ENCODE results near the gene BSND. TPM values are rescaled to one million over a fixed set of nuclear protein-coding genes. Genes with fewer than 3 reads are reported as not detected.

The BSND gene
- total RNA-seq, 1 donor from 2014 or later = not detected

DNA sequence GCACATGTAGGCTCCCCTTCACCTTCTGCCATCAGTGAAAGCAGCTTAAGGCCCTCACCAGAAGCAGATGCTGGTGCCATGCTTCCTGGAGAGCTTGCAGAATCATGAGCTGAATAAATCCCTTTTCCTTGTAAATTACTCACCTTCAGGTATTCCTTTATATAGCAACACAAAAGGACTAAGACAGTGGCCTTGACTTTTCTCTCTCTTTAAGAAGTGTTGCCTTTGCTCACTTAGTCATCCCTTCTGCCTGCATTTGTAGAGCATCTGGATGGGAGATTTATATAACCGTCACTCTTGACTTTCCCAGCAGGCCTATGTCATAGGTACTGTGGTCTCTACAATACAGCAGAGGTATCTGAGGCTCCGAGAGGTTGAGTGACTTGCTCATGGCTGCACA is 44.3 kb downstream of the BSND start:
- Mint-ChIP-seq H3K27ac (ENCODE audit: unreplicated experiment) (no peak overlapping the region), H3K4me1 (ENCODE audit: unreplicated experiment) (peaks cover 19% of the 10 kb centered on the region), H3K4me3 (ENCODE audit: unreplicated experiment) (no peak overlapping the region), H3K36me3 (ENCODE audit: unreplicated experiment) (peaks cover 3% of the 10 kb centered on the region), H3K9me3 (ENCODE audit: unreplicated experiment) (no peaks in the 10 kb centered on the region), H3K27me3 (ENCODE audit: unreplicated experiment) (peaks cover 40% of the 10 kb centered on the region)
- DNase-seq (ENCODE audit: extremely low spot score, unreplicated experiment) = no peak
- no peak for TF ChIP-seq CTCF (IDR thresholded peaks at IDR 0.05)

DNA sequence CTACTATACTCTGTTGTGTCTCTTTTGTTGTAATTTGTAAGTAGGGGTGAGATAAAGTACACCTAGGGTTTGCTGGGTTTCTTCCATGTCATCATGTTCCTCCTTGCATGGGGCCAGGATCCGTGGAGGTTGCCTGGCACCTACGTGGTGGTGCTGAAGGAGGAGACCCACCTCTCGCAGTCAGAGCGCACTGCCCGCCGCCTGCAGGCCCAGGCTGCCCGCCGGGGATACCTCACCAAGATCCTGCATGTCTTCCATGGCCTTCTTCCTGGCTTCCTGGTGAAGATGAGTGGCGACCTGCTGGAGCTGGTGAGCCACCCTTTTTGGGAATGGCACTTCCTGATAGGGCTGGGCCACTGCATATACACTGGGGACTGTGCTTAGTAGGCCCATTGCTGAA is 45.0 kb downstream of the BSND start:
- peaks cover 19% of the 10 kb centered on the region for H3K4me1 Mint-ChIP-seq (ENCODE audit: unreplicated experiment)
- peaks cover 33% of the 10 kb centered on the region for H3K27me3 Mint-ChIP-seq (ENCODE audit: unreplicated experiment)
- H3K4me3 Mint-ChIP-seq (ENCODE audit: unreplicated experiment) = no peak overlapping the region
- H3K36me3 Mint-ChIP-seq (ENCODE audit: unreplicated experiment) = peaks cover 3% of the 10 kb centered on the region
- no peak for DNase-seq (ENCODE audit: extremely low spot score, unreplicated experiment)
- TF ChIP-seq CTCF (IDR thresholded peaks at IDR 0.05) = no peak
- no peaks in the 10 kb centered on the region for H3K9me3 Mint-ChIP-seq (ENCODE audit: unreplicated experiment)
- H3K27ac Mint-ChIP-seq (ENCODE audit: unreplicated experiment) = no peak overlapping the region

GRCh38 chr1:55044617-55045397 is 46.1 kb downstream of the BSND start:
- Mint-ChIP-seq H3K4me1 (ENCODE audit: unreplicated experiment) (peaks cover 12% of the 10 kb centered on the region), H3K4me3 (ENCODE audit: unreplicated experiment) (no peak overlapping the region)
- no peak for DNase-seq (ENCODE audit: extremely low spot score, unreplicated experiment)

GRCh38 chr1:55045430-55045829 is 46.7 kb downstream of the BSND start:
- H3K27ac Mint-ChIP-seq (ENCODE audit: unreplicated experiment) = no peak overlapping the region
- peaks cover 3% of the 10 kb centered on the region for H3K36me3 Mint-ChIP-seq (ENCODE audit: unreplicated experiment)
- peaks cover 11% of the 10 kb centered on the region for H3K4me1 Mint-ChIP-seq (ENCODE audit: unreplicated experiment)
- no peak for TF ChIP-seq CTCF (IDR thresholded peaks at IDR 0.05)
- no peaks in the 10 kb centered on the region for H3K9me3 Mint-ChIP-seq (ENCODE audit: unreplicated experiment)
- no peak overlapping the region for H3K4me3 Mint-ChIP-seq (ENCODE audit: unreplicated experiment)
- peaks cover 19% of the 10 kb centered on the region for H3K27me3 Mint-ChIP-seq (ENCODE audit: unreplicated experiment)
- DNase-seq (ENCODE audit: extremely low spot score, unreplicated experiment) = no peak

More at GRCh38 chr1:55044617-55045397, 46.1 kb downstream of the BSND start:
- peaks cover 25% of the 10 kb centered on the region for H3K27me3 Mint-ChIP-seq (ENCODE audit: unreplicated experiment)
- no peak for TF ChIP-seq CTCF (IDR thresholded peaks at IDR 0.05)
- peaks cover 3% of the 10 kb centered on the region for H3K36me3 Mint-ChIP-seq (ENCODE audit: unreplicated experiment)
- no peaks in the 10 kb centered on the region for H3K9me3 Mint-ChIP-seq (ENCODE audit: unreplicated experiment)
- no peak overlapping the region for H3K27ac Mint-ChIP-seq (ENCODE audit: unreplicated experiment)

GRCh38 chr1:55046871-55047270 is 48.1 kb downstream of the BSND start:
- peaks cover 13% of the 10 kb centered on the region for H3K4me1 Mint-ChIP-seq (ENCODE audit: unreplicated experiment)
- TF ChIP-seq CTCF (IDR thresholded peaks at IDR 0.05) = no peak
- H3K27me3 Mint-ChIP-seq (ENCODE audit: unreplicated experiment) = peaks cover 6% of the 10 kb centered on the region
- no peaks in the 10 kb centered on the region for H3K36me3 Mint-ChIP-seq (ENCODE audit: unreplicated experiment)
- DNase-seq (ENCODE audit: extremely low spot score, unreplicated experiment) = no peak
- H3K9me3 Mint-ChIP-seq (ENCODE audit: unreplicated experiment) = no peaks in the 10 kb centered on the region
- H3K27ac Mint-ChIP-seq (ENCODE audit: unreplicated experiment) = no peak overlapping the region
- H3K4me3 Mint-ChIP-seq (ENCODE audit: unreplicated experiment) = no peak overlapping the region

Measured in osteocyte (in vitro differentiated cells).